Fibroblast of lung (primary cell): ENCODE measurements around the gene ADORA1. TPM values are rescaled to one million over a fixed set of nuclear protein-coding genes. Genes with fewer than 3 reads are reported as not detected.

ENCODE experiments used
- DNase-seq, 2 donors: peaks; one replicate each; pipeline versions ENCODE4 v3.0.0 to v3.0.0-alpha.2; 2010; ENCODE audit warnings: low read depth in 2 of 2
- H2AFZ ChIP-seq: 2 replicates; pipeline ENCODE4 v1.5.1; 2012; ENCODE audit warnings: low read length, control low read depth, inconsistent platforms
- H3K27ac ChIP-seq: 2 replicates; pipeline ENCODE4 v1.5.1; 2011; ENCODE audit warnings: low read length, control low read depth; ENCODE audit not compliant: insufficient read depth
- H3K27me3 ChIP-seq: 2 replicates; pipeline ENCODE4 v1.5.1; 2011; ENCODE audit warnings: mild to moderate bottlenecking, low read length; ENCODE audit not compliant: control insufficient read depth, insufficient read depth
- H3K36me3 ChIP-seq: 2 replicates; pipeline ENCODE4 v1.5.1; 2011; ENCODE audit warnings: low read length; ENCODE audit not compliant: control insufficient read depth, insufficient read depth
- H3K4me1 ChIP-seq: 2 replicates; pipeline ENCODE4 v1.5.1; 2011; ENCODE audit warnings: low read length; ENCODE audit not compliant: control insufficient read depth, insufficient read depth; ENCODE audit errors: extremely low read depth
- H3K4me2 ChIP-seq: 2 replicates; pipeline ENCODE4 v1.5.1; 2011; ENCODE audit warnings: low read length, control low read depth; ENCODE audit not compliant: insufficient read depth; ENCODE audit errors: extremely low read depth
- H3K4me3 ChIP-seq, 4 experiments: fragments of 200-600 bp in 1 of 4; sonication (generic) in 1 of 4; replicated peaks in 1 of 4; 2 replicates each; pipeline ENCODE4 v1.5.1; 2011 to 2016; ENCODE audit warnings: low read length in 4 of 4, low read depth in 3 of 4, mild to moderate bottlenecking in 3 of 4, control low read depth in 2 of 4, inconsistent platforms in 1 of 4, mixed read lengths in 1 of 4; ENCODE audit not compliant: insufficient read depth in 1 of 4; ENCODE audit errors: control extremely low read depth in 1 of 4
- H3K79me2 ChIP-seq: 2 replicates; pipeline ENCODE4 v1.5.1; 2012; ENCODE audit warnings: mild to moderate bottlenecking, low read length, inconsistent platforms; ENCODE audit not compliant: control insufficient read depth, insufficient read depth
- H3K9ac ChIP-seq: 2 replicates; pipeline ENCODE4 v1.5.1; 2011; ENCODE audit warnings: mild to moderate bottlenecking, low read length, control low read depth; ENCODE audit not compliant: insufficient read depth
- H3K9me3 ChIP-seq: 2 replicates; pipeline ENCODE4 v1.5.1; 2012; ENCODE audit warnings: low read depth, low read length; ENCODE audit not compliant: control insufficient read depth, insufficient read depth
- H4K20me1 ChIP-seq: 2 replicates; pipeline ENCODE4 v1.5.1; 2011; ENCODE audit warnings: low read length; ENCODE audit not compliant: control insufficient read depth, insufficient read depth; ENCODE audit errors: extremely low read depth
- CTCF ChIP-seq, 2 donors: IDR thresholded peaks in 1 of 2; conservative IDR thresholded peaks in 1 of 2; 1 replicate in 1 of 2; 2 replicates in 1 of 2; pipeline ENCODE4 v1.5.1; 2011 to 2012; ENCODE audit warnings: low read length in 2 of 2, control low read depth in 1 of 2, inconsistent platforms in 1 of 2, low read depth in 1 of 2, mild to moderate bottlenecking in 1 of 2
- EZH2 ChIP-seq: IDR thresholded peaks from 2 replicates; pipeline ENCODE4 v1.5.1; 2012; ENCODE audit warnings: low read length, control low read depth, mild to moderate bottlenecking; ENCODE audit errors: missing control alignments
- polyA plus RNA-seq, 2 donors: library from polyadenylated mRNA; depleted of rRNA in 1 of 2; stranded (reverse) in 1 of 2; unstranded in 1 of 2; fragments of >200 nt; gene quantifications; 2 replicates each; pipeline ENCODE4 v1.2.1, GENCODE V29; 2011 to 2012; ENCODE audit warnings: missing spikeins in 1 of 2
- total RNA-seq: library from RNA; depleted of rRNA; stranded (reverse); fragments of >200 nt; gene quantifications from 2 replicates; pipeline ENCODE4 v1.2.1, GENCODE V29; 2014

The ADORA1 gene
- total and polyA plus RNA-seq, 2 donors (not counting 1 experiment from before 2014, with no cell fraction given) = 1.5 to 6.1 TPM

GRCh38 chr1:203150511-203151297 lies 23.2 kb downstream of the ADORA1 start:
- Histone ChIP-seq H3K4me2 (no peak overlapping the region), H2AFZ (no peak overlapping the region), H3K4me1 (peaks cover 18% of the 10 kb centered on the region), H3K79me2 (no peaks in the 10 kb centered on the region), H3K9ac (no peak overlapping the region), H3K9me3 (no peaks in the 10 kb centered on the region), H3K36me3 (no peaks in the 10 kb centered on the region), H4K20me1 (no peaks in the 10 kb centered on the region), H3K27me3 (no peaks in the 10 kb centered on the region), H3K27ac (no peak overlapping the region), H3K4me3 (no peak overlapping the region)
- DNase-seq = no peak
- TF ChIP-seq EZH2 (no peak), CTCF (conservative IDR thresholded peaks at IDR 0.05 in 1 of 2, IDR thresholded peaks at IDR 0.05 in 1 of 2; ENCODE audit: low read depth in 1 of 2, low read length in 2 of 2) (no peak)

- H3K9ac ChIP-seq = no peak overlapping the region
- no peak for TF ChIP-seq EZH2
- no peak for TF ChIP-seq CTCF (conservative IDR thresholded peaks at IDR 0.05 in 1 of 2, IDR thresholded peaks at IDR 0.05 in 1 of 2; ENCODE audit: low read depth in 1 of 2, low read length in 2 of 2)
- no peak overlapping the region for H3K4me3 ChIP-seq
- H3K27me3 ChIP-seq = no peaks in the 10 kb centered on the region
- H2AFZ ChIP-seq = no peak overlapping the region
- no peaks in the 10 kb centered on the region for H3K79me2 ChIP-seq
- no peaks in the 10 kb centered on the region for H3K9me3 ChIP-seq
- H4K20me1 ChIP-seq = no peaks in the 10 kb centered on the region
- H3K36me3 ChIP-seq = no peaks in the 10 kb centered on the region
- DNase-seq = no peak
- H3K27ac ChIP-seq = no peak overlapping the region
- peaks cover 18% of the 10 kb centered on the region for H3K4me1 ChIP-seq
- no peak overlapping the region for H3K4me2 ChIP-seq
These were observed 24.0 kb downstream of the ADORA1 start for GRCh38 chr1:203151362-203152157.
